ENCODE data around the gene PIK3C2G.

DNA sequence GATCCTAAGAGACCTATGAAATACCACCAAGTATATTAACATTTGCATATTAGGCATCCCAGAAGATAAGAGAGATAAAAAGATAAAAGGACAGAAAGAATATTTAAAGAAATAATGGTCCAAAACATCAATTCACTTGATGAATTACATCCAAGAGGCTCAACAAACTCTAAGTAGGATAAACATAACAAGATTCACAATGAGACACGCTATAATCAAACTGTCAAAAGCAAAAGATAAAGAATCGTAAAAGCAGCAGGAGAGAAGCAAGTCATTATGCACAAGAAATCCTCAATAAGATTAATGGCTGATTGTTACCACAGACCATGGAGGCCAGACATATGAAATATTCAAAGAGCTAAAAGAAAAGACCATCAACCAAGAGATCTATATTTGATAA lies 396.9 kb downstream of the PIK3C2G start:
- TF ChIP-seq, protein P1, sequence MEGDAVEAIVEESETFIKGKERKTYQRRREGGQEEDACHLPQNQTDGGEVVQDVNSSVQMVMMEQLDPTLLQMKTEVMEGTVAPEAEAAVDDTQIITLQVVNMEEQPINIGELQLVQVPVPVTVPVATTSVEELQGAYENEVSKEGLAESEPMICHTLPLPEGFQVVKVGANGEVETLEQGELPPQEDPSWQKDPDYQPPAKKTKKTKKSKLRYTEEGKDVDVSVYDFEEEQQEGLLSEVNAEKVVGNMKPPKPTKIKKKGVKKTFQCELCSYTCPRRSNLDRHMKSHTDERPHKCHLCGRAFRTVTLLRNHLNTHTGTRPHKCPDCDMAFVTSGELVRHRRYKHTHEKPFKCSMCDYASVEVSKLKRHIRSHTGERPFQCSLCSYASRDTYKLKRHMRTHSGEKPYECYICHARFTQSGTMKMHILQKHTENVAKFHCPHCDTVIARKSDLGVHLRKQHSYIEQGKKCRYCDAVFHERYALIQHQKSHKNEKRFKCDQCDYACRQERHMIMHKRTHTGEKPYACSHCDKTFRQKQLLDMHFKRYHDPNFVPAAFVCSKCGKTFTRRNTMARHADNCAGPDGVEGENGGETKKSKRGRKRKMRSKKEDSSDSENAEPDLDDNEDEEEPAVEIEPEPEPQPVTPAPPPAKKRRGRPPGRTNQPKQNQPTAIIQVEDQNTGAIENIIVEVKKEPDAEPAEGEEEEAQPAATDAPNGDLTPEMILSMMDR (IDR thresholded peaks at IDR 0.05), result no peak
- TF ChIP-seq POLR2A (IDR thresholded peaks at IDR 0.05), result no peak

All from testis (tissue), 2 donors.